Endodermal cell (in vitro differentiated cells): ENCODE results near the gene CACHD1. TPM values are rescaled to one million over a fixed set of nuclear protein-coding genes. Genes with fewer than 3 reads are reported as not detected.

Source experiments
- DNase-seq: peaks from one replicate; pipeline ENCODE4 v3.0.0-alpha.2; 2017
- H3K27ac ChIP-seq: 2 replicates; pipeline ENCODE4 v1.5.1; 2013; ENCODE audit warnings: mild to moderate bottlenecking, low read depth, low read length, moderate library complexity
- H3K27me3 ChIP-seq: 2 replicates; pipeline ENCODE4 v1.6.1; 2013; ENCODE audit warnings: mild to moderate bottlenecking, low read length, moderate library complexity; ENCODE audit not compliant: insufficient read depth, control insufficient read depth, poor library complexity, severe bottlenecking
- H3K36me3 ChIP-seq: 2 replicates; pipeline ENCODE4 v1.7.0; 2013; ENCODE audit warnings: mild to moderate bottlenecking, low read length, moderate library complexity; ENCODE audit not compliant: control insufficient read depth, insufficient read depth
- H3K4me1 ChIP-seq: one replicate; pipeline ENCODE4 v1.7.0; 2013; ENCODE audit warnings: low read length; ENCODE audit not compliant: control insufficient read depth, insufficient read depth
- H3K4me3 ChIP-seq: 2 replicates; pipeline ENCODE4 v1.5.1; 2013; ENCODE audit warnings: mild to moderate bottlenecking, low read length, moderate library complexity
- H3K9ac ChIP-seq: 2 replicates; pipeline ENCODE4 v1.6.1; 2013; ENCODE audit warnings: mild to moderate bottlenecking, low read length, moderate library complexity; ENCODE audit not compliant: poor library complexity, severe bottlenecking; ENCODE audit errors: extremely low read depth
- H3K9me3 ChIP-seq: 2 replicates; pipeline ENCODE4 v1.6.1; 2013; ENCODE audit warnings: mild to moderate bottlenecking, low read length, moderate library complexity; ENCODE audit not compliant: control insufficient read depth
- H3K27ac Mint-ChIP-seq: 2 replicates; pipeline ENCODE4 v1.8.0; 2020; ENCODE audit warnings: mixed read lengths
- H3K27me3 Mint-ChIP-seq: 2 replicates; pipeline ENCODE4 v1.8.0; 2021; ENCODE audit warnings: mild to moderate bottlenecking, mixed read lengths; ENCODE audit not compliant: insufficient read depth
- H3K36me3 Mint-ChIP-seq: 2 replicates; pipeline ENCODE4 v1.8.0; 2020; ENCODE audit warnings: low read depth, mixed read lengths
- H3K4me1 Mint-ChIP-seq: 2 replicates; pipeline ENCODE4 v1.8.0; 2020; ENCODE audit warnings: mixed read lengths
- H3K4me3 Mint-ChIP-seq: 2 replicates; pipeline ENCODE4 v1.8.0; 2020; ENCODE audit warnings: mild to moderate bottlenecking, moderate library complexity, mixed read lengths
- H3K9me3 Mint-ChIP-seq: 2 replicates; pipeline ENCODE4 v1.8.0; 2020; ENCODE audit warnings: mild to moderate bottlenecking, mixed read lengths
- WGBS, 2 experiments: methylation state at CpG; one replicate each; pipeline versions ENCODE4 v1.1.5 to v1.1.7; 2013; ENCODE audit warnings: missing lambda C conversion rate in 2 of 2, mixed read lengths in 1 of 2; ENCODE audit not compliant: insufficient coverage in 1 of 2, insufficient read length in 1 of 2; 5-methylcytosine and 5-hydroxymethylcytosine counted together
- total RNA-seq, 2 donors: library from RNA; stranded (reverse); fragmentation: NEBNext Ultra II Directional in 1 of 2; extraction: Animal tissue kit (Norgen Biotek cat#: 25700) in 1 of 2; gene quantifications; 2 replicates in 1 of 2; 3 replicates in 1 of 2; pipeline ENCODE4 v1.2.1, GENCODE V29; 2021
- TF ChIP-seq, protein P1 (sequence below): fragments of 200-600 bp; sonication (generic); conservative IDR thresholded peaks from 2 replicates; pipeline ENCODE4 v1.5.0; 2021; ENCODE audit warnings: antibody characterized with exemption, mild to moderate bottlenecking

The CACHD1 gene
- total RNA-seq, 2 donors from 2014 or later = 29.2 to 40.7 TPM

DNA sequence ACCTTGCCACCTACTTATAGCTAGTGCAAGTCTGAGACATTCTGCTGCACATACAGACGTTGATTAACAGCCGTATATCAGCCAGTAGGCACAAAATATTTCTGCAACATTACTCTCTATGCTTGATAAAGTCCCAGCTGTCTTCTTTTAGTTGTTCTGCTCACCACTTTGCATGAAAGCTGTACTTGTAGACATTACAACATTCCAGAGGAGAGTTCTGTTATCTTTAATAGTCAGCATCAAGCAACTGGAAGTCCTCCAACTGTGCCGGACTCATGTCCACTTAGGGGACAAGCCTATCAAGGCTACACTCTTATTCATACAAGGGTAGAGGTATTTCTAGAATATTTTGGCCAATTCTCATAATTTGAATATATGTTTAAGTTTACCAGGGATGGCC, 50.0 kb downstream of the CACHD1 start:
- H3K9me3 Mint-ChIP-seq = no peaks in the 10 kb centered on the region
- H3K27me3 Mint-ChIP-seq = no peaks in the 10 kb centered on the region
- no peak for DNase-seq
- 87 to 94% methylated on average over 3 of the region's 3 CpGs for WGBS, 2 experiments
- Histone ChIP-seq H3K4me1 (peaks cover 22% of the 10 kb centered on the region), H3K27ac (no peak overlapping the region), H3K36me3 (no peaks in the 10 kb centered on the region), H3K9ac (no peak overlapping the region), H3K4me3 (no peak overlapping the region), H3K9me3 (no peaks in the 10 kb centered on the region), H3K27me3 (no peaks in the 10 kb centered on the region)
- no peak overlapping the region for H3K4me3 Mint-ChIP-seq
- no peak overlapping the region for H3K27ac Mint-ChIP-seq
- H3K36me3 Mint-ChIP-seq = no peaks in the 10 kb centered on the region
- TF ChIP-seq, protein P1, sequence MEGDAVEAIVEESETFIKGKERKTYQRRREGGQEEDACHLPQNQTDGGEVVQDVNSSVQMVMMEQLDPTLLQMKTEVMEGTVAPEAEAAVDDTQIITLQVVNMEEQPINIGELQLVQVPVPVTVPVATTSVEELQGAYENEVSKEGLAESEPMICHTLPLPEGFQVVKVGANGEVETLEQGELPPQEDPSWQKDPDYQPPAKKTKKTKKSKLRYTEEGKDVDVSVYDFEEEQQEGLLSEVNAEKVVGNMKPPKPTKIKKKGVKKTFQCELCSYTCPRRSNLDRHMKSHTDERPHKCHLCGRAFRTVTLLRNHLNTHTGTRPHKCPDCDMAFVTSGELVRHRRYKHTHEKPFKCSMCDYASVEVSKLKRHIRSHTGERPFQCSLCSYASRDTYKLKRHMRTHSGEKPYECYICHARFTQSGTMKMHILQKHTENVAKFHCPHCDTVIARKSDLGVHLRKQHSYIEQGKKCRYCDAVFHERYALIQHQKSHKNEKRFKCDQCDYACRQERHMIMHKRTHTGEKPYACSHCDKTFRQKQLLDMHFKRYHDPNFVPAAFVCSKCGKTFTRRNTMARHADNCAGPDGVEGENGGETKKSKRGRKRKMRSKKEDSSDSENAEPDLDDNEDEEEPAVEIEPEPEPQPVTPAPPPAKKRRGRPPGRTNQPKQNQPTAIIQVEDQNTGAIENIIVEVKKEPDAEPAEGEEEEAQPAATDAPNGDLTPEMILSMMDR = no peak
- peaks cover 75% of the 10 kb centered on the region for H3K4me1 Mint-ChIP-seq

DNA sequence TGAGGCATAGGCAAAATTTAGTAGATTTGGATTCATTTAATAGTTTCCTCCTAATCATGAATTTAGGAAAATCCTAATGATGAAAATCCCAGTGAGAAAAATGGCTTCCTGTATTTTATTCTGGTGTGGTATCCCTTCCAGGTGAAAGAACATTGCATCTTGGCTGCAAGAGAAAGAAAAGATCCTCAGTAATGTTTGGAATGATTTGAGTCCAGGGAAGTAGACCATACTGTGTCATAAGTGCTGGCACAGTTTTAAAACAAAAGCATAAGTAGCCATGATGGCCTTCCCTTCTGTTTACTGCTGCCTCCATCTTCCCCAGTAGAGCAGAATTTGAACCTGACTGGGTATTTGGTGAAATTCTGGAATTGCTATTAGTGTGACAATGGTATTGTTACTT, 52.8 kb downstream of the CACHD1 start:
- no peak overlapping the region for H3K27ac ChIP-seq
- no peak overlapping the region for H3K27ac Mint-ChIP-seq
- no peak for DNase-seq

DNA sequence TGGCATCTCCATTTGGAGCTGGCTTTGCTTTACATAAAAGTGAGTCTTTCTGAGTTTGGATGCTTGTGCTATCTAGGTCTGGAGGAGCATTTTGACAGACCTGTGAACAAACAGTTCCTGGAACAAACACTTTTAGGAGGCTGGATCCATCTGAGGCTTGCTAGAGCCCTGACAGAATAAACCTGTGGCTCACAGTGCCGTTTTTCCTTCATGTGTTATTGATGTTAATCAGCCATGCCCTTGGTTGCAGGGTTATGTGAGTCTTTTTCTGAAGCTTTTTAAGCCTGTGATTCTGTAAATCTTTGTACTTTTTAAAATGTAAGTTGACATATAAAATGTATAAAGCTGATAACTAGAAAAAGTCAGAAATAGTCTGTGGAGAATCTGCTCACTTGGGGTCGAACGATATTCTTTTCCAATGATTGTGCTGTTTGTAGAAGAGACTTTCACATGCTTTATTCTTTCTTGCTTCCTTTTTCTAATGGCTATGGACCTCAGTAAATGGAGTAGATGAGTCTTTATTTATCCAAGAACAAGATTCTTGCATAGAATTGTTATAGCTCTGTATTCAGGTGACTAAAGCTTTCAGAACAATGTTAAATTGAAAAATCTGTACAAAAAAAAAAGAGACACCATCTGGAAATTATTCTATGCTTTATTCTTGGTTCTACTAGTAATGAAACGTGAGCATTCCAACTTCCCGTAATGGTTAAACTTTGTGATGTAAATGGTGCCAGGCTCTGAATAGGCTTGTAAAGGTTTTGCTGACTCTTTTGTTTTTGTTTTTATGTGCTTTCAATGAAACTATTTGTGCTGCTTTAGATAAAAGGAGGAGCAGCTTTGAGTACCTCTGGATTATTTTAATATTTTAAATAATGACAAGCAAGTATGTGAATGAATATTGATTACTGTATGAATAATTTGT, 53.7 kb downstream of the CACHD1 start:
- peak overlapping the region; percentile 56 for H3K27ac ChIP-seq
- Mint-ChIP-seq H3K4me3 (no peak overlapping the region), H3K27me3 (no peaks in the 10 kb centered on the region), H3K27ac (no peak overlapping the region), H3K4me1 (peaks cover 65% of the 10 kb centered on the region), H3K36me3 (no peaks in the 10 kb centered on the region), H3K9me3 (no peaks in the 10 kb centered on the region)
- no peak overlapping the region for H3K9ac ChIP-seq
- peaks cover 14% of the 10 kb centered on the region for H3K4me1 ChIP-seq
- no peak for DNase-seq
- H3K27me3 ChIP-seq = no peaks in the 10 kb centered on the region
- no peaks in the 10 kb centered on the region for H3K36me3 ChIP-seq
- H3K9me3 ChIP-seq = no peaks in the 10 kb centered on the region
- 75 to 82% methylated on average over 4 to 5 of the region's 5 CpGs for WGBS, 2 experiments
- TF ChIP-seq, protein P1 = no peak
- H3K4me3 ChIP-seq = no peak overlapping the region

More for the DNA sequence above, 52.8 kb downstream of the CACHD1 start:
- Histone ChIP-seq H3K9me3 (no peaks in the 10 kb centered on the region), H3K4me3 (no peak overlapping the region), H3K9ac (no peak overlapping the region), H3K36me3 (no peaks in the 10 kb centered on the region), H3K4me1 (peaks cover 14% of the 10 kb centered on the region), H3K27me3 (no peaks in the 10 kb centered on the region)
- no peaks in the 10 kb centered on the region for H3K36me3 Mint-ChIP-seq
- H3K9me3 Mint-ChIP-seq = no peaks in the 10 kb centered on the region
- H3K4me3 Mint-ChIP-seq = no peak overlapping the region
- H3K4me1 Mint-ChIP-seq = peaks cover 72% of the 10 kb centered on the region
- TF ChIP-seq, protein P1 = no peak
- H3K27me3 Mint-ChIP-seq = no peaks in the 10 kb centered on the region
